HL-60 (cell line): ENCODE measurements around the gene SPON1.

ENCODE experiments used
- GABPA ChIP-seq: IDR thresholded peaks from 2 replicates; pipeline ENCODE4 v1.6.1; 2012; ENCODE audit warnings: low read depth
- REST ChIP-seq: IDR thresholded peaks from 2 replicates; pipeline ENCODE4 v1.6.1; 2012; ENCODE audit warnings: low read depth; ENCODE audit not compliant: insufficient replicate concordance
- TF ChIP-seq, protein P1 (sequence below): IDR thresholded peaks from one replicate; pipeline ENCODE4 v1.5.1; 2011; ENCODE audit warnings: low read length, control low read depth, inconsistent platforms; ENCODE audit not compliant: insufficient read depth

GRCh38 chr11:13997881-13998280 is 35.4 kb downstream of the SPON1 start:
- TF ChIP-seq, protein P1, sequence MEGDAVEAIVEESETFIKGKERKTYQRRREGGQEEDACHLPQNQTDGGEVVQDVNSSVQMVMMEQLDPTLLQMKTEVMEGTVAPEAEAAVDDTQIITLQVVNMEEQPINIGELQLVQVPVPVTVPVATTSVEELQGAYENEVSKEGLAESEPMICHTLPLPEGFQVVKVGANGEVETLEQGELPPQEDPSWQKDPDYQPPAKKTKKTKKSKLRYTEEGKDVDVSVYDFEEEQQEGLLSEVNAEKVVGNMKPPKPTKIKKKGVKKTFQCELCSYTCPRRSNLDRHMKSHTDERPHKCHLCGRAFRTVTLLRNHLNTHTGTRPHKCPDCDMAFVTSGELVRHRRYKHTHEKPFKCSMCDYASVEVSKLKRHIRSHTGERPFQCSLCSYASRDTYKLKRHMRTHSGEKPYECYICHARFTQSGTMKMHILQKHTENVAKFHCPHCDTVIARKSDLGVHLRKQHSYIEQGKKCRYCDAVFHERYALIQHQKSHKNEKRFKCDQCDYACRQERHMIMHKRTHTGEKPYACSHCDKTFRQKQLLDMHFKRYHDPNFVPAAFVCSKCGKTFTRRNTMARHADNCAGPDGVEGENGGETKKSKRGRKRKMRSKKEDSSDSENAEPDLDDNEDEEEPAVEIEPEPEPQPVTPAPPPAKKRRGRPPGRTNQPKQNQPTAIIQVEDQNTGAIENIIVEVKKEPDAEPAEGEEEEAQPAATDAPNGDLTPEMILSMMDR: no peak
- TF ChIP-seq GABPA (no peak), REST (no peak)
